NCI-H1694 treated with DMSO at 0.1 percent for 48 hours (cell line): ENCODE measurements around the gene GIGYF2.
"Not testable (repeated sequence)": the region's sequence is repeated elsewhere in the genome, so short reads cannot be mapped to it uniquely, and the experiment has no call there.

Source experiments
- DNase-seq: peaks from one replicate; lab custom pipeline; 2025; lab: John Stamatoyannopoulos, UW

Gene GIGYF2

GRCh38 chr2:232687382-232688160 lies 9.6 kb upstream of the GIGYF2 start:
- DNase-seq = peak; percentile 38

- no peak for DNase-seq
Observed at GRCh38 chr2:232688201-232688600, 8.9 kb upstream of the GIGYF2 start.

GRCh38 chr2:232689152-232689910 lies 7.8 kb upstream of the GIGYF2 start:
- peak; percentile 75 for DNase-seq

GRCh38 chr2:232691117-232691516 lies 6.0 kb upstream of the GIGYF2 start:
- not testable (repeated sequence) for DNase-seq

DNA sequence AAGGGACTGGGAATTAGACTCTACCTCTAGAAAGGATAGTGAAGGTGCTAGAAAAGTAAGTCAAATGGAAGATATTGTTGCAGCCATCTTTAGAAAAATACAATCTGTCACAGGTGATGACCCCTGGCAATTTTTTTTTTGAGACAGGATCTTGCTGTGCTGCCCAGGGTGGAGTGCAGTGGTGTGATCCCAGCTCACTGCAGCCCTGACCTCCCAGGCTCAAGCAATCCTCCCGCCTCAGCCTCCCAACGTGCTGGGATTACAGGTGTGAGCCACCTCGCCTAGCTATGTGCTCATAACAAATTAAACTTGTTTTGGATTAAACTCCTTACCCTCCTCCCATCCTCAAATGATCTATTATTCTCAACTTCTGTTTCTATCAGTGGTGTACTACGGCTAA lies 3.8 kb upstream of the GIGYF2 start:
- no peak for DNase-seq

DNA sequence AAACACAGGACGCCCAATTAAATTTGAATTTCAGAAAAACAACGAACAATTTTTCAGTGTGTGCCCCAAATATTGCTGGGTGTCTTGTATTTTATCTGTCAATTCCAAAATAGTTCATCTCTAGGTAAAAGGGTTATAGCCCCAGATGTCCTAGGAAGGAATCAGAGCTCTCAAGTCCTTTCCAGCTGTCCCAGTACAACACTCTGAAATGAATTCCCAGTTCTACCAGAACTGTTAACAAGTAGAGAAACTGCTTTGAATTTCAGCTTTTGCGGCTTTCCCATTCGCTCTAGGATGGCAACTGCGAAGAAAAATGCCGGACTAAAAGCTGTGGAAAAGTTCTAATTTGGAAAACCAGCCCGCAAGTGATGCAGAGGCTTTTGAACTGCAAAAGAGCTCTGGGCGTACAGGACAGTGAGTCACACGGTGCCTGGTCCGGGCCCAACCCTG lies 497 bp upstream of the GIGYF2 start:
- no peak for DNase-seq

- no peak for DNase-seq
Observed at GRCh38 chr2:232697807-232698110, 628 bp downstream of the GIGYF2 start.

DNA sequence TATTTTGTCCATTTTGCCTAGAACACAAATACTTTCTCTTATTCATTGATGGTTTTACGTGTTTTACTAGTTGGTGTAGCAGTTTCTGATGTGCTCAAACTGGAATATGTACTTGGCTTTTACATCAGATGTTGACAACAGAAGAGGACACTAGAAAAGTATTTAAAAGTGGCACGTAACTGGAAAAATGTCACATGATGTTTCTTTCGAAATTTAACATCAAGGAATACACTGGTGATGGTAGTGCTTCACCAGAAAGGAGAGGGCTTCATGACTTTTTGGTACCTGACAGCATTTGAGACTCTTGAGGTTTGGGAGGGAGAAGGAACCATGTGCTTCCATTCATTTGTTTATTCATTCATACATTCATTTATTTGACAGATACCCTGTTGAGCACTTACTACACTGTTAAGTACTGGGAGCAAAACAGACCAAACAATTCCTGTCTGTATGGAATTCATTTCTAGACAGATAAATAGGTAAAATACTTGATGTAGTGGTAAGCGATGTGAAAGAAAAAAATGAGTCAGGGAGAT lies 1.5 kb downstream of the GIGYF2 start:
- no peak for DNase-seq

DNA sequence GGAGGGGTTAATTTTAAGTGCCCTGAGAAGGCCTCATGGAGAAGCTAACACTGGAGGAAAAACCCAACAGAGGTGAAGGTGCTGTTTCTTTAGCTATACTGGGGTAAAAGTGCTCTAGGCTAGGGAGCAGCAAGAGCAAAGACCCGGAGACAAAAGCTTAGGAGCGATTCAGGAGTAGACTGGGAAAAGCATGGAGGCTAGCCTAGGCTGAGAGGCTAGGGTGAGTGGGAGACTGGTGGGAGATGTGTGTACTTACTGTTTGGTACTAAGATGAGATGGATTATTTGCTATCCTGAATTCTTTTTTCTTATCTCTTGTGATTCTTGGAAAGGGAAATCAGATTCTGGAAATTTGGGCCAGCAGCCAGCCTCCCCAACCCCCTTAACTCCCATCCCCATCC lies 2.0 kb downstream of the GIGYF2 start:
- no peak for DNase-seq

- DNase-seq = no peak
Observed at GRCh38 chr2:232700154-232700553, 3.0 kb downstream of the GIGYF2 start.

DNA sequence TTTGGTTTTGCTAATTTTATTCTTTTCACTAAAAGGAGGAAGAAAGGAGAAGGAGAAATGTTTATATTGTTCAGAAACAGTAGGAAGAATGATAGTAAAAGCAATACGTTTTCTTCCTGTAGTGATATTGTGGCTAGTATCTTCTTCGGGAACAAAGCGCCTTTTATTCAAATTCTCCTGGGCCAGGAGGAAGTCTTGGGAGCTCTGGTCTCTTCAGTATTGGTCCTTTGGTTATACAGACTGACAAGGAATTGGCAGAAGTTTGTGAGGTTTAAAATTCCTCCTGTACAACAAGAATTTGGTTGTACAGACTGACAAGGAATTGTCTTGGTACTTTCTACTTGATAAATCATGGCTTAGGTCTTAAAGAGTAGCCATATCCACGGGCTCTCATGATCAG lies 9.9 kb downstream of the GIGYF2 start:
- DNase-seq = no peak

DNA sequence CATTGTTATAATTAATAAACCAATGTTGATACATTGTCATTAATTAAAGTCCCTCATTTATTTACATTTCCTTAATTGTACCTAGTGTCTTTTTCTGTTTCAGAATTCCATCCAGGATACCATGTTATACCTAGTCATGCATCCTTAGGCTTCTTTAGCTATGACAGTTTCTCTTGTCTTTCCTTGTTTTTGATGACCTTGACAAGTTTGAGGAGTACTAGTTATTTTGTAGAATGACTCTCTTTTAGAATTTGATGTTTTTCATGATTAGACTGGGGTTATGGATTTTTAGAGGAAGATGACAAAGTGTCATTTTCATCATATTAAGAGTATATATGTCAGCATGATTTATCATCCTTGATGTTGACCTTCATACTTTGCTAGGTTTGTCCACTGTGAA lies 16.4 kb downstream of the GIGYF2 start:
- no peak for DNase-seq

DNA sequence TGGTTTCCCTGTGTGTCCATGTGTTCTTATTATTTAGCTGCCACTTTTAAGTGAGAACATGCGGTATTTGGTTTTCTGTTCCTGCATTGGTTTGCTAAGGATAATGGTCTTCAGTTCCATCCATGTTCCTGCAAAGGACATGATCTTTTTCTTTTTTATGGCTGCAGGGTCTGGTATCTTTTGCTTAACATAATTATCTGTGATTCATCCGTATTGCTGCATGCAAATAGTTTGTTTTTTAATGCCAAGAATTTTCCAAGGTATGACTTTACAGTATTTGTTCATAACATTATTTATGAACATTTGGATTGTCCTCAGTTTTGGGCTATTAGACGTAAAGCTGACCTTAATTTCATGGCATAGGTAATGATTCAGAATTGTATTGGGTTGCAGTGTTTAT lies 17.8 kb downstream of the GIGYF2 start:
- no peak for DNase-seq

- not testable (repeated sequence) for DNase-seq
Observed at GRCh38 chr2:232720056-232720455, 22.9 kb downstream of the GIGYF2 start.

DNA sequence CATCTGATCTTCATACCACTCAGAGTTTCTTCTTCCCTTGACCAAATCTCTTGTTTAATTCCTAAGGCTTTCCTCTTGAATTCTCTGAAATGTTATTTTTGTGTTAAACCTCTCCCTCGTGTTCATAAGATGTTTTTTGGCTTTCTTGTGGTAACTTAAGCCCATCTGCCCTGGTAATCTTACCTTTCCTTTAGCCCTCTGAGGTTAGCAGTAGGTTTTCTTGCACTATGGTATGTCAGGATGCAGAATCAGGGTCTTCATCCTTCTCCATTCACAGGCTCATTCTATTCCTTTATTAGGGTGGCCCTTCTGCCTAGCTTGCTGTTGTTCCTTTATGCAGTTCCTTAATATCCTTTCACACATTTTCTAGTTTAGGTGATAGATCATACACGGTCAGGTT lies 24.1 kb downstream of the GIGYF2 start:
- no peak for DNase-seq

- no peak for DNase-seq
Observed at GRCh38 chr2:232721882-232722281, 24.8 kb downstream of the GIGYF2 start.

GRCh38 chr2:232723027-232723426 lies 25.9 kb downstream of the GIGYF2 start:
- DNase-seq = no peak

- no peak for DNase-seq
Observed at GRCh38 chr2:232728785-232729184, 31.7 kb downstream of the GIGYF2 start.

DNA sequence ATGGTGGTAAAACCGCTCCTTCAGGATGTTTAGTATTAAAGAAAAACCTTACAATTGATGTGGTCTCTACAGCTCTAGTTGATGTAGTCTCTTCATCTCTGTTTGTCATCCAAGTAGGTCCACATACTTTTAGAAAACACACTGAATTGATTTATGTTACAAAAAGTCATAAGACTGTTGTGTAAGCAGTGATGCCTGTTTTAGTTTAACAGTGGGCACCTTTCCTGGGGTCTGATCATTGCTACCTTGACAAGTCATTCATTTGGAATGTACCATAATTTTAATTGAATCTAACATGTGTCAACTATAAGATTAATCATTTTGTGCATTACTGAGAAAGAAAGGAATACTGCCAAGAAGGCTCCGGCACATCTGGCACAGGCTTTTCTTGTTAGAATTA lies 34.3 kb downstream of the GIGYF2 start:
- DNase-seq = peak; percentile 2

DNA sequence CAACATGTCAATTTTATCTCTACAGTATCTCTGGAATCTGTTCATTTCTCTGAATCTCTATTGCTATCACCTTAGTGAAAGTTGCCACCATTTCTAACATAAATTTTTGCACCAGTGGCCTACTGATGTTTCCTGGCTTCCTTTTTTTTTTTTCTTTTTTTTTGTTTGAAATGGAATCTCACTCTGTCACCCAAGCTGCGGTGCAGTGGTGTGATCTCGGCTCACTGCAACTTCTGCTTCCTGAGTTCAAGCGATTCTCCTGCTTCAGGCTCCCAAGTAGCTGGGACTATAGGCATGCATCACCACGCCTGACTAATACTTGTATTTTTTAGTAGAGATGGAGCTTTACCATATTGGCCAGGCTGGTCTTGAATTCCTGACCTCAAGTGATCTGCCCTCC lies 44.2 kb downstream of the GIGYF2 start:
- no peak for DNase-seq

- no peak for DNase-seq
Observed at GRCh38 chr2:232741972-232742371, 44.8 kb downstream of the GIGYF2 start.

- DNase-seq = no peak
Observed at GRCh38 chr2:232744963-232745362, 47.8 kb downstream of the GIGYF2 start.

- DNase-seq = no peak
Observed at GRCh38 chr2:232748038-232748437, 50.9 kb downstream of the GIGYF2 start.
